Renal cortex interstitium (tissue), 11 donors: ENCODE results near the gene XNDC1N. TPM values are rescaled to one million over a fixed set of nuclear protein-coding genes. Genes with fewer than 3 reads are reported as not detected.
A peak's percentile ranks its signal among the peaks of the same experiment; 100 is the strongest.
"Not testable (repeated sequence)": the region's sequence is repeated elsewhere in the genome, so short reads cannot be mapped to it uniquely, and the experiment has no call there.

Experiments
- DNase-seq, 11 donors: peaks; one replicate each; pipeline ENCODE4 v3.0.0-alpha.2; 2013; ENCODE audit warnings: low read depth in 9 of 11, low spot score in 4 of 11; ENCODE audit errors: extremely low read depth in 1 of 11
- polyA plus RNA-seq, 3 donors: library from polyadenylated mRNA; unstranded; fragments of 120-200 nt; gene quantifications; one replicate each; pipeline ENCODE4 v1.2.1, GENCODE V29; 2013; ENCODE audit not compliant: insufficient read length in 3 of 3

XNDC1N gene
- polyA plus RNA-seq, 3 donors, result 6.6 to 10.8 (median 7.7) TPM

DNA sequence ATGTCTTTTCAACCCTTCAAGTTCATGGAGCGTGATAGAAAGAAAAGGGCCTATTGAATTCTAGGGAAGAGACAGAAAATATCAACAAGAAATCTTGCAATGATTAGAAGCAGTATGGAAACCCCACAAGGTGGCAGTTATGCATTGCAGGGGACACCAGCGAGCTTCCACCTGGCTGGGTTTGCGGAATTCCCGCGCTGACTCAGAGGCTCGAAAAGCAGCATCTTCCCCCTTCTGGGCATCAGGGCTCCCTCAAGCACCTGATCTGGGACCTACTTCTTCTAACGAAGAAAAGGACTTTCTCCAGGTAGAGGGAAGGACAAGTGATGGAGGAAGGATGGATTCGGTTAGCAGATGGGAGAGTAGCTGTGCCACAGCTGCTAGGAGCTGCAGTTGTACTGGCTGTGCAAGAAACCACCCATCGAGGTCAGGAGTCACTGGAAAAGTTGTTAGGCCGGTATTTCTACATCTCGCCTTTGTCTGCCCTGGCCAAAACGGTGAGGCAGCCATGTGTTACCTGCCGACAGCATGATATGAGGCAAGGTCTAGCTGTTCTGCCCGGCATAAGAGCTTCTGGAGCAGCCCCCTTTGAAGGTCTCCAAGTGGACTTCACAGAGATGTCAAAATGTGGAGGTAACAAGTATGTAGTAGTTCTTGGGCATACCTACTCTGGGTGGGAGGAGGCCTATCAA lies 39.1 kb downstream of the XNDC1N start:
- DNase-seq, result peak in 1 of 11 donors; percentile 13

DNA sequence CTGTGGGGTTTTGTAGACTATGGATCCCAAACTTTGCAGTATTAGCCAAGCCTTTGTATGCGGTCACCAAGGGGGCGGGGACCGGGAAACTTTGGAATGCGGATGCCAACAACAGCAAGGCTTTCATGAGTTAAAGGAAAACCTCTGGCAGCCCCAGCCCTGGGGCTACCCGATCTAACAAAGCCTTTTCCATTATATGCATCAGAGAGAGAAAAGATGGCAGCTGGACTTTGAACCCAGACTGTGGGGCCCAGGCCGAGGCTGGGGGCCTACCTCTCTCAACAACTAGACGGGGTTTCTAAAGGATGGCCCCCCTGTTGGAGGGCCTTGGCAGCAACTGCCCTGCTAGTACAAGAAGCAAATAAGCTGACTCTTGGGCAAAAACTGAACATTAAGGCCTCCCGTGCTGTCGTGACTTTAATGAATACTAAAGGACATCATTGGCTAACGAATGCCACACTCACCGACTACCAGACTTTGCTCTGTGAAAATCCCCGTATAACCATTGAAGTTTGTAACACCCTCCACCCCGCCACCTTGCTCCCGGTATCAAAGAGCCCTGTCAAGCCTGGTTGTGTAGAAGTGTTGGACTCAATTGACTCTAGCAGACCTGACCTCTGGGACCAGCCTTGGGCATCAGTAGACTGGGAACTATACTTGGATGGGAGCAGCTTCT lies 39.9 kb downstream of the XNDC1N start:
- peak in 3 of 11 donors; percentile 5 to 27 (median 6) for DNase-seq

DNA sequence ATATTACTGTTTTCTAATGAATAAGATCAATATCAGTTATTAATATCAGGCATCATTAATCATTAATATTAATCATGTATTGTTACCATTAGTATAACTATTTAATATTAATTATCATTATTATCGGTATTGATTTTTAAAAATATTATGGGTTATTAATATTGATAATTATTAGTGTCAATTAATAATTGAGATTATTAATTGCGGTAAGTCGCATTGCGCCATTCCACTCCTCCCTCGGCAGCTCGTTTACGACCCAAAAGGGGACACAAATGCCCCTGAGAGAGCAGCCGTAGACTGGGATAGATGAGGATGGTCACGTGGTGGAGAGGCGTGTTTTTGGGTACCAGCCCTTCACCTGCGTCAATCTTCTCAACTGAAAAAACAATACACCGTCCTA lies 42.6 kb downstream of the XNDC1N start:
- DNase-seq, result not testable (repeated sequence)

Other genes starting within 250 kb of the XNDC1N start
- gene DEFB108B, start 95.4 kb downstream of the XNDC1N start, polyA plus RNA-seq, result not detected
- 1 to 10 TPM in 2 of 3 donors, under 1 TPM in 1; 0.90 to 2.3 (median 1.6) TPM for gene DEFB131B, start 50.1 kb downstream of the XNDC1N start, polyA plus RNA-seq
- 10 to 100 TPM; 41.3 to 42.7 (median 41.9) TPM for gene RNF121, start 452 bp upstream of the XNDC1N start, polyA plus RNA-seq
- 10 to 100 TPM in 1 of 3 donors, 1 to 10 TPM in 2; 8.8 to 13.0 (median 9.5) TPM for gene IL18BP, start 70.3 kb upstream of the XNDC1N start, polyA plus RNA-seq
- gene NUMA1, start 151.9 kb upstream of the XNDC1N start, polyA plus RNA-seq, result 100 to 1,000 TPM; 251 to 339 (median 285) TPM
- gene LRRC51, start 152.3 kb upstream of the XNDC1N start, polyA plus RNA-seq, result 10 to 100 TPM; 25.1 to 30.4 (median 25.3) TPM
- 100 to 1,000 TPM; 115 to 126 (median 120) TPM for gene LAMTOR1, start 174.7 kb upstream of the XNDC1N start, polyA plus RNA-seq
- not detected for gene TOMT, start 177.3 kb upstream of the XNDC1N start, polyA plus RNA-seq
- 10 to 100 TPM; 41.2 to 61.9 (median 57.1) TPM for gene ANAPC15, start 184.1 kb upstream of the XNDC1N start, polyA plus RNA-seq
- gene FOLR3, start 207.1 kb upstream of the XNDC1N start, polyA plus RNA-seq, result 1 to 10 TPM; 2.2 to 3.0 (median 2.7) TPM